ENCODE results near the gene EXOC3L4.

Gene EXOC3L4

DNA sequence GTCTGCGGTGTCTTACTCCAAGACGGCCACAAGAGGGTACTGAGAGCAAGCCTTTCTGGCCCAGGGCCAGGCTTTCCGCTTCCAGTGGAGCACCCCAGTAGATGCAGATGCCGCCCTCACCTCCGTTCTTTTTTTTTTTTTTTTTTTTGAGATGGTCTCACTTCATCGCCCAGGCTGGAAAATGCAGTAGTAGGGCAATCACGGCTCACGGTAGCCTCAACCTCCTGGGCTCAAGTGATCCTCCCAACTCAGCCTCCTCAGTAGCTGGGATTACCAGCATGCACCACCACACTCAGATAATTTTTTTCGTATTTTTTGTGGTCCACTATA, 16.1 kb upstream of the EXOC3L4 start:
- CTCF ChIA-PET: interaction anchor here (0.7 to 2.0 kb wide), 5 partner anchors 9 to 384 kb away, joined by 3 to 8 read pairs (median 3); no protein-coding TSS in a partner anchor
- H3K27me3 Mint-ChIP-seq: peaks cover 29% of the 10 kb centered on the region
- no peak overlapping the region for H3K4me3 Mint-ChIP-seq
- H3K9me3 Mint-ChIP-seq: no peaks in the 10 kb centered on the region
- no peaks in the 10 kb centered on the region for H3K4me1 Mint-ChIP-seq
- H3K36me3 Mint-ChIP-seq: no peaks in the 10 kb centered on the region
- peak; percentile 82 for DNase-seq
- H3K27ac Mint-ChIP-seq: no peak overlapping the region

DNA sequence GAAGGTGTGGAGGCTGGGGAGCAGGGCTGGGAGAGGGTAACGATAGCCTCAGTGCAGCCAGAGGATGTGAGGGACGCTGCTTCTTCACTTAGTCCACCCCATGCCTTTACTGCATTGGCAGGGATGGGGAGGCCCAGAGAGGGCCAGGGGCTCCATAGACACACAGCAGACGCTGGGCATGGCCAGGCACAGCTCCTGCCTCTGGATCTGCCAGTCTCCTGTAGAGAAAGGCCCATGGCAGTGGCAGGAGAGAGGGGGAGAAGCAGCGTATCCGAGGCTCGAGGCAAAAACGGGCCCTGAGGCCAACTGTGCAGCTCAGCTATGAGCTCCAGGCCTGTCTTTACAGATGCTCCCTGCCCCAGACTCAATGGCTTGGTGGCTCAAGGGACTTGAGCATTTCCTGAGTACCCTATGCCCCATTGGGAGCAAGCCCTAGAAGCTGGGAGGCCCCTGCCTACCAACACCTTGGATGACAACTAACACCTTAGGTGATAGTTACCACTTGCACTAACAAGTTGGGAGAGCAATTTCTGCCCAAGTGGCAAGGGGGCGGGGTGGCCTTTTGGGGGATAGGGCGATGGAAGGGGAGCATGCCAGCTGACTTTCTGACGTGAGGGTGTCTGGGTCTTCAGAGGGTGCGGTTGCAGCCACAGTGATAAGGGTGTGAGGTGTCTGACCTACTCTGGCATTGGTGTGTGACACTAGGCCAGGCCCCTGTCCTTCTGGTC, 15.5 kb upstream of the EXOC3L4 start:
- Mint-ChIP-seq H3K36me3 (no peaks in the 10 kb centered on the region), H3K9me3 (no peaks in the 10 kb centered on the region), H3K4me1 (no peaks in the 10 kb centered on the region), H3K27me3 (peaks cover 26% of the 10 kb centered on the region), H3K27ac (no peak overlapping the region), H3K4me3 (no peak overlapping the region)
- DNase-seq: no peak
- CTCF ChIA-PET: interaction anchor here (0.7 to 2.0 kb wide), 6 partner anchors 8 to 385 kb away, joined by 3 to 8 read pairs (median 3); no protein-coding TSS in a partner anchor

GRCh38 chr14:103081951-103082350, 12.6 kb upstream of the EXOC3L4 start:
- Mint-ChIP-seq H3K27ac (no peak overlapping the region), H3K4me1 (no peaks in the 10 kb centered on the region), H3K36me3 (no peaks in the 10 kb centered on the region), H3K27me3 (peaks cover 25% of the 10 kb centered on the region), H3K9me3 (no peaks in the 10 kb centered on the region), H3K4me3 (no peak overlapping the region)
- CTCF ChIA-PET: no interaction called here
- no peak for DNase-seq

DNA sequence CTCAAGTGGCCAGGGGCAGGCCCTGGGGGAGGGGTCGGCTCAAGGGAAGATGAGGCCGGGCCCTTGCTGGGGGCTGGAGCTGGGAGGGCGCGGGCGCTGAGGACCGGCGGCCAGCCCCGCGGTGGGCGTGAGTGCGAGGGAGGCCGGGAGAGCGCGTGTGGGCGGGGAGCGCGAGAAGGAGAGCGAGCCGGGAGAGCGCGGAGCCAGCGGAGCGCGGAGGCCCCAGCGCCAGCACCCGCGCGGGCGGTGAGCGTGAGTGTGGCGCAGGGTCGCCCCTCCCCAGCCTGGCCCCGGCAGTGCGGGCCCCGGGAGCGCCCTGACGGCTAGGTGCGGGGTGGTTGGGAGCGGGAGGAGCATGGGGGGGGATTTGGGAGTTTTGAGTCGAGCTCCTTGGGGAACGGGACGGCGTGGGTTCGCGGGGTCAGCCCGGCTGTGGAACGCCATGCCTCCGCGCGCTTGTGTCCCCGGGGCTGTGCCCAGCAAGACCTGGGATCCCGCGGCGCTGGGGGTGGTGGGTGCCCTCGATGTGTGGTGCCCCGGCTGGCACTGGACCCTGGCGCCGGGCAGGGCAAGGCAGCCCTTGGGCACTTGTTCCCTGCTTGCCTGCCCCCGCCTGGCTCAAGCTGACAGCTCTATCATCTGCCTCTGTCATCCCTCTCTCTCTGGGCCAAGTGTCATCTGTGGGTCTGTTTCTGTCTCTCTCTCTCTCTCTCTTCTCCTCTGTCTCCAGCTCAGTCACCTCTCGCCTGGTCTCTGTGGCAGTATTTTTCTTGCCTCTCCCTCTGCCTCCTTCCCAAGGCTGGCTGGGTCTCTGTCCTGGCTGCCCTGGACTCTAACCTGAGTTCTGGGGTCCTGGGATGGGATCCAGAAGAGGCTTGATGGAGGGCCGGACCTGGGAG, 10.3 kb upstream of the EXOC3L4 start, which contains the start of gene LBHD2:
Gene LBHD2, plus strand, starts transcription at position 190 of the 899 bp plus-strand sequence. CDS start 1,803 bp downstream, outside the sequence.
- no peak for DNase-seq
- Mint-ChIP-seq H3K4me1 (no peaks in the 10 kb centered on the region), H3K27ac (no peak within 1 kb of the TSS), H3K27me3 (peaks cover 35% of the 10 kb centered on the region), H3K4me3 (no peak within 1 kb of the TSS), H3K36me3 (no peaks in the 10 kb centered on the region), H3K9me3 (no peaks in the 10 kb centered on the region)
- CTCF ChIA-PET: no interaction called here

- Mint-ChIP-seq H3K36me3 (no peaks in the 10 kb centered on the region), H3K27ac (no peak overlapping the region), H3K27me3 (peaks cover 43% of the 10 kb centered on the region), H3K9me3 (no peaks in the 10 kb centered on the region), H3K4me3 (no peak overlapping the region), H3K4me1 (no peaks in the 10 kb centered on the region)
- CTCF ChIA-PET: no interaction called here
- no peak for DNase-seq
Measured at GRCh38 chr14:103085106-103086091, 9.1 kb upstream of the EXOC3L4 start.

DNA sequence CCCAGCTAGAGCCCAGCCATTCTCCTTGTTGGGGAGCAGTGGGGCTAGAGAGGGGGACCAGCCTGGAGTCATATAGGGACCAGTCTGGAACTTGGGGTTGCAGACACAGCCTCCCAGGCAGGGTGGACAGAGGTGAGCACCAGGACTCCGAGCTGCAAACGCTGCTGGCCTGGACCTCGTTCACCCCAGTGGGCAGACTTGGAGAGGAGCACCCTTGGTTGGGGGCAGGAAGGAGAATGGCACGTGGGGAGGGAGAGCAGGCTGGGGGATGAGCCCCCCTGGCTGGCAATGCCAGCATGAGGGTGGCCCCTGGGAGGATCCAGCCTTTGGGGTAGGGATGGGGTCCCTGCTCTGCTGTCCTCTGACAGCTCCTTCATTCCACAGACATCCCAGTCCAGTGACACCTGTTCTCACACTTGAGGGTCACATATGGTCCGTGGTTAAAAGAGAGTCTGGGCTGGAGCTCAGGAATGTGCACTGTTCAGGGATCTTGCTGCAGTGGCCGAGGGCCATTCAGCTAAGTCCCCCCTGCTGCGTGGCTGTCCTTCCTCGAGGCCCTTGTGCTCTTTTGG, 7.7 kb upstream of the EXOC3L4 start:
- H3K4me1 Mint-ChIP-seq: peaks cover 3% of the 10 kb centered on the region
- DNase-seq: no peak
- CTCF ChIA-PET: interaction anchor here (0.6 to 1.8 kb wide), 3 partner anchors 8 to 19 kb away, joined by 3 to 11 read pairs (median 3); no protein-coding TSS in a partner anchor
- H3K4me3 Mint-ChIP-seq: no peak overlapping the region
- H3K27ac Mint-ChIP-seq: no peak overlapping the region
- peaks cover 55% of the 10 kb centered on the region for H3K27me3 Mint-ChIP-seq
- H3K36me3 Mint-ChIP-seq: no peaks in the 10 kb centered on the region
- H3K9me3 Mint-ChIP-seq: no peaks in the 10 kb centered on the region

DNA sequence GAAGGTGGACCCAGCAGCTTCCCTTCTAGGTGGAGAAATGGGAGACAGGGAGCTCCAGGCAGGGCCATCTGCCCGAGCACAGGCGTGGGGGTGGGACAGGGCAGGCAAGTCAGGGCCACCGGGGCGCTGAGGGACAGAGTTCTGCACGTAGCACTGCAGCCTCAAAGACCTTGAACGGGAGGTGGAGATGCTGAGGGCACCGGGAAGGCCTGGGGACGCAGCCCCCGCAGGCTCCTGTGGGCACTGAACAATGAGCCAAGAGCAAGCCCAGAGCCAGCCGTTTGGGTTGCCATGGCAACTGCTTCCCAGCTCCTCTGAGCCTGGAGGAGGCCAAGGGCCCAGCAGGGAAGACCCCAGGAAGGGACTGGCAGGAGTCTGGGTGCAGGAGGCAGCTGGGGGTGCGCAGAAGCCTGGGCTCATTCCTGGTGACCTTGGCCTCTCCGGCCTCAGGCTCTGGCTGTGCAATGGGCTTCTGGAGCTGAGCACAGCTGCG, 7.1 kb upstream of the EXOC3L4 start:
- CTCF ChIA-PET: interaction anchor here (0.6 to 1.8 kb wide), 3 partner anchors 9 to 18 kb away, joined by 3 to 11 read pairs (median 3); no protein-coding TSS in a partner anchor
- no peak for DNase-seq
- Mint-ChIP-seq H3K9me3 (no peaks in the 10 kb centered on the region), H3K36me3 (no peaks in the 10 kb centered on the region), H3K27ac (no peak overlapping the region), H3K4me3 (no peak overlapping the region), H3K4me1 (peaks cover 3% of the 10 kb centered on the region), H3K27me3 (peaks cover 58% of the 10 kb centered on the region)

- no peak overlapping the region for H3K4me3 Mint-ChIP-seq
- H3K9me3 Mint-ChIP-seq: no peaks in the 10 kb centered on the region
- peaks cover 3% of the 10 kb centered on the region for H3K4me1 Mint-ChIP-seq
- CTCF ChIA-PET: no interaction called here
- peaks cover 65% of the 10 kb centered on the region for H3K27me3 Mint-ChIP-seq
- no peak overlapping the region for H3K27ac Mint-ChIP-seq
- DNase-seq: no peak
- H3K36me3 Mint-ChIP-seq: no peaks in the 10 kb centered on the region
Measured at GRCh38 chr14:103088921-103089320, 5.6 kb upstream of the EXOC3L4 start.

DNA sequence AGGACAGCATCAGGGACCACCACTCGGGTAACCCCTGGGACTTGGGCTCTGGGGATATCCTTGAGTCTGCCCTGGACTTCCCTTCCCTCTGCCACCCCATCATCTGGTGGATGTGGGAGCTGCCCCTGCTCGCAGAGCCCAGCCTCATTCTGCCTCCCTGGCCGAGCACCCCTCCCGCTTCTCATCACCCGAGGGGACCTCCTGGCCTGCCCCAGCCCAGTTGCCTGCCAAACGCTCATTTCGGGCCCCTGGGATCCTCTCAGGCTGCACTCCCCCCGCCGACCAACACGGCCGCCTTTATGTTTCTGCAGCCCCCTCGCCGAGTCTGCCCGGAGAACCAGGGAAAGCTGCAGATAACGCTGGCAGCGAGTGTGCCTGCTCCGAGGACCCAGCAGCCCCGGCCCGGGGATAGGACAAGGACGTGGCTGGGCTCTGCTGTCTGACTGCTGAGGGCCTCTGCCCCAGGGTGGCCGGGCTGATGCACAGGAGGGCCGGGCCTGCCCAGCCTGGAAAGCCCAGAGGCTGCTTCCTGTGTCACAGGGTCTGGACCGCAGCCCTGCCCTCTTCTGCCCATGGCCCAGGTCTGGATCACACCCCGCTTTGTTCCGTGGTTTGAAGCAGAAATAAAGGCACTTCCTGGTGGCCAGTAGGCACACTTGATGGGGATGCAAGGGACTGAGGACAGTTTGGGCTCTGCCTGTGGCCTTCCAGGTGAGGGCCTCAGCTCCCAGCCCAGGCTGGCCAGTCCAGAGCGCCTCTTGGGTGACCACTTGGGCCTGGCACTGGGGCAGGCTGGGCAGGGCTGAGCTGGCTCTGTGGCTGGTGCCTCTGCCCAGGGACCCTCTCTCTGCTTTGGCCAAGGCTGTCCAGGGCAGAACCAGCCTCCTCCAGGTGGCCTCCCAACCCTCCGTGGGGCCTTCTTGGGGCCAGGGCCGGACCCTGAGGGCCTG, 4.9 kb upstream of the EXOC3L4 start:
- Mint-ChIP-seq H3K4me1 (peaks cover 3% of the 10 kb centered on the region), H3K27ac (no peak overlapping the region), H3K36me3 (no peaks in the 10 kb centered on the region), H3K27me3 (peaks cover 65% of the 10 kb centered on the region), H3K4me3 (no peak overlapping the region), H3K9me3 (no peaks in the 10 kb centered on the region)
- CTCF ChIA-PET: no interaction called here
- DNase-seq: no peak

GRCh38 chr14:103090481-103091020, 4.0 kb upstream of the EXOC3L4 start:
- Mint-ChIP-seq H3K27me3 (peaks cover 59% of the 10 kb centered on the region), H3K4me1 (peaks cover 3% of the 10 kb centered on the region), H3K27ac (no peak overlapping the region), H3K9me3 (no peaks in the 10 kb centered on the region), H3K36me3 (no peaks in the 10 kb centered on the region), H3K4me3 (peak overlapping the region; percentile 21)
- DNase-seq: no peak
- CTCF ChIA-PET: no interaction called here

DNA sequence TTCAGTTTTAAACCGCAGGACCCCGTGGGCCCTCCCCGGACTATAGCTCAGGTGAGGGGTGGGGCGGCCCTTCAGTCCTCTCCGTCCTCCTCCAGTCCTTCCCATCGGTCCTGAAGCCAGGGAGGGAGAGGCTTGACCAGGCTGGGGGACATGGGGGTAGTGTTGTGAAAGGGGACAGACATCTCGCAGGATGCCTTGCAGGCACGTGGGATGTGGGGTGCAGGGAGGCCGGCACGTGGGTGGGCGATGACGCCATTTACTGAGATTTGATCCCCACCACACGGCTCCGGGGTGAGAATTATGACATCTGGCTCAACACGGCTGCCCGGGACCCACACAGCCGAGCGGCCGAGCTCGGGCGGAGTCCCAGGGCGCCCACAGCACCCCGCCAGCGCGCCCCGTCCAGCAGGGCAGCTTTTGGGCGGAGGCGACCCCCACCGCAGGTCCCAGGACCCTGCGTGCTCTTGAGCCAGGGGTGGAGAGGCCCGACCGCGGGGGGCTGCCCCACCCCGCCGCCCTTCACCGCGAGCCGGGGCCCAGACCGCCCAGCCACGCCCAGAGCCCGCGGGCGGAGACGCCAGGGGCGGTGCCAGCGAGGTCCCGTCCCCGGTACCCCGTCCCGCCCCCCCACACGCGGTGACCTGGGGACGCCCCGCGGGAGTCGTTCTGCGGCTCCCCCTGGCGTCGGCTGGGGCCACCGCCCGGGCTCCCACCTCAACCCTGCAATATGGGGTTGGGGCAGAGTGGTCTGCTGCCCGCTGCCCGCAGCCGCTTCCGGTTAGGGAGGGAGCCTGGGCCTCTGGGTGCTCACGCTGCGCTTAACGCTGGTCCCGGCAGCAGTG, 3.3 kb upstream of the EXOC3L4 start:
- Mint-ChIP-seq H3K9me3 (no peaks in the 10 kb centered on the region), H3K36me3 (no peaks in the 10 kb centered on the region), H3K27me3 (peaks cover 55% of the 10 kb centered on the region), H3K4me1 (peaks cover 3% of the 10 kb centered on the region), H3K4me3 (peak overlapping the region; percentile 21), H3K27ac (no peak overlapping the region)
- peak; percentile 83 for DNase-seq
- CTCF ChIA-PET: no interaction called here

DNA sequence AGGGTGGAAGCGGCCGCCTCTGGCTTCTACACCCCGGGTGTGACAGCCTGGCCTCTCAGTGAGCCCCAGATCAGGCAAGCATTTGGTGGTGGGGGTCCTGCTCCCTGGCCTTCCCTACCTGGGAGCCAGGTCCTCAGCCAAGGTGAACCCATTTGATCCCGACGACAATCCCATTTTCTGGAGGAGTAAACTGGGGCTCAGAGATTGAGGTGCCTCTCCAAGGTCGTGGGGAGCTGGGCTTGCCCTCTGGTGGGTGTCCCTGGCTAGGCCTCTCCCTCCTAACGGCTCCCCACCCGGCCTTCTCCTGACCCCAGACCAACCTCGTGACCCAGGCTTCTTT, 2.7 kb upstream of the EXOC3L4 start:
- Mint-ChIP-seq H3K4me1 (peaks cover 3% of the 10 kb centered on the region), H3K27ac (no peak overlapping the region), H3K4me3 (peak overlapping the region; percentile 15), H3K9me3 (no peaks in the 10 kb centered on the region), H3K27me3 (peaks cover 56% of the 10 kb centered on the region), H3K36me3 (no peaks in the 10 kb centered on the region)
- CTCF ChIA-PET: interaction anchor here (1.0 kb wide), 1 partner anchor 397 kb away, joined by 3 read pairs; no protein-coding TSS in a partner anchor
- DNase-seq: no peak

Data from activated naive CD4-positive, alpha-beta T cell treated with anti-CD3 and anti-CD28 coated beads, Interleukin-2, amount 10 ng/mL, durations not matched to agents 7 days and 5 days (primary cell).